ENCODE data around the gene PRDM9.

- no peak for TF ChIP-seq CTCF (IDR thresholded peaks at IDR 0.05)
- no peak for TF ChIP-seq POLR2A (IDR thresholded peaks at IDR 0.05)
These were observed 21.3 kb downstream of the PRDM9 start for GRCh38 chr5:23528677-23529076.

All from adrenal gland (tissue), 5 donors.